Stimulated activated CD4-positive, alpha-beta T cell treated with anti-CD3 and anti-CD28 coated beads, Interleukin-4, amount 100 ng/mL, for 4 hours (primary cell): ENCODE results near the gene SNAI3.
"Not testable (repeated sequence)": the region's sequence is repeated elsewhere in the genome, so short reads cannot be mapped to it uniquely, and the experiment has no call there.

Source experiments
- DNase-seq, 2 experiments: peaks; one replicate each; pipeline ENCODE4 v3.0.0-alpha.2; 2020

Gene SNAI3

DNA sequence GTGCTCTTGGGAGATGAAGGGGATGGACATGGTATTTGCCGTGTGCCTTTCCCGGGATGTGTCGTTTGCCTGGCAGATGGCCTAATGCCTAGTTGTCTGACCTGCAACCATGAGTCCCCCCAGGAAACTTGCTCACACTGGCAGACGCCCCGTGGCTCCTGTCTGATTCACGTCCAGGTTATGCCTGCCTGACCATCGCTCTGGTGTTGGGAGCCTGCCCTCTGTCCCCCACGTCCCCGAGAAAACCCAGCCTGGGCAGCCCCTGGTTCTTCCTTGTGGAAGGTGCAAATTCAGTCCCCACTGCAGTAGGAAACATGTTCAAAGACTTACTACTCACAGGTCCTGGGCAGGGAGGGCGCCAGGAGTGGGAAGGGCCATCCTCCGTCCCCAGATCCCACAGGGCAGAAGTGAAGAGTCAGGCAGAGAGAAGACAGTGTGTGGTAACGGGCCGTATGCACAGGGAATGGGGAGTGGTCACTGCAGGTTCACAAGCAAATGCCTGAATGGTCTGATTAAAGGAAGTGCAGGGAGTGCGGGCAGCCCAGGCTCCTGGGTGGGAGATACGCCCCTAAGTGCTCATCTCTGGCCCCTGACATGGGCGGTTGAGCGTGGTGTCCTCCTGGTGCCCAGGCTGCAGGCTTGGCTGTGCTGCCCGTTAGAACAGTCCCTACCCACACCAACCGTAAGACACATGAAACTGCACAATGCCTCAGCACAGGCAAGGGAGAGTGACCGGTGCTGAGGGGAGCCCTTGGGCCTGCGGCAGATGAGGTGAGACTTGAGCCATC, 4.2 kb upstream of the SNAI3 start:
- no peak for DNase-seq

DNA sequence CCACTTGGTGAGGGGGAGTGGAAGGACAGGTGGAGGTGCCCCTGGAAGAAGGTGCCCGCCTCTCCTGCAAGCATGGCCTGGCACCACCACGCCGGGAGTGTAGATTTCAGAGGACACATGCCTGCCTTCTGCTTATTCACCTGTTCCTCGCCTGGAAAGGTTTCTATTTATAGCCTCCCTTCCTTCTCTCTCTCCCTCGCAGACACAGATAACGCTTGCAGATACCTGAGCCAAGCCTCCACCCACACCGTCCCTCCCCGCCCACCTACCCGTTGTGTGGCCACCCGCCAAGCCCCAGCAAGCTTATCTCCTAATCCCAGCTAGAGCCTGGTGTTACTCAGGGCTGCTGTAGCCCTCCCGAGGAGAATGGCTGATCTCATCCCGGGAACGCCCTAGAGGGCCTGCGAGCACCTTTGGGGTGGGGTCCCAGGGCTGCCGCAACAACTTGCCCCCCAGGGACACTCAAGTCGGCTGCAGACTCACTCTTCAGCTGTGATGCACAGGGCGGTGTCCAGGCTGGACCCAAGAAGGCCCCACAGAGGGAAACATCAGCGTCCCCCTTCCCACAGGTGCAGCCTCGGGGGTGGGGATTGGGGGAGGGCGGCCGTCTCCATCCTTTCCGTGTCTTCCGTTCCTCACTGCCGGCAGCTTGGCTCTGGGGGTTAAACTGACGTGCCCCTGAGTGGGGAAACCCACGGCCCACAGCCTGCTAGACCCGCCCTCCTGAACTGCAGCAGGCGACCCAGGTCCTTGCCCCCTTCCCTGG, 1.9 kb upstream of the SNAI3 start:
- no peak for DNase-seq

DNA sequence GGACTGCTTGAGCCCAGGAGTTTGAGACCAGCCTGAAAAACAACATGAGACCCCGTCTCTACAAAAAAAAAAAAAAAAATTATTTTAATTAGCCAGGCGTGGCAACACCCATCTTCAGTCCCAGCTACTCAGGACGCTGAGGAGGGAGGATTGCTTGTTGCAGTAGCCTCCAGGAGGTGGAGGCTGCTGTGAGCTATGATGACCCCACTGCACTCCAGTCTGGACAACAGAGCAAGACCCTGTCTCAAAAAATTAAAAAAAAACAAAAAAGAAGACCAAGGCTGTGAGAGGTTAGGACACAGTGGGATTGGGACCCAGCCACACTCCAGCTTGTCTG, 1.3 kb upstream of the SNAI3 start:
- no peak for DNase-seq

DNA sequence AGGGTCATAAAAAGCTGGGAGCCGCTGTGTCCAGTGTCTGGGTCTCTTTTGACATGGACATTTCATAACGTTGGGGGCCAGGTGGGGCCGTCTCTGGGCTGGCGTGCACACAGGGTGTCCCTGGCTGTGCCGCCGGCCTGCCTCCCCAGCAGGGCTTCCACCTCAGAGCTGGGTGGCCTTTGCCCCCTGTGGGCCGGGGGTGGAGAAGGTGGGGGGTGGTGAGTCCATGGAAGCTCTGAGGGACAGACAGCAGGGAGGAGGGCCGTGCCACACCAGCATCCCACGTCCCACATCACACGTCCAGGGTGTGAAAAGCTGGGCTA, 908 bp upstream of the SNAI3 start:
- no peak for DNase-seq

DNA sequence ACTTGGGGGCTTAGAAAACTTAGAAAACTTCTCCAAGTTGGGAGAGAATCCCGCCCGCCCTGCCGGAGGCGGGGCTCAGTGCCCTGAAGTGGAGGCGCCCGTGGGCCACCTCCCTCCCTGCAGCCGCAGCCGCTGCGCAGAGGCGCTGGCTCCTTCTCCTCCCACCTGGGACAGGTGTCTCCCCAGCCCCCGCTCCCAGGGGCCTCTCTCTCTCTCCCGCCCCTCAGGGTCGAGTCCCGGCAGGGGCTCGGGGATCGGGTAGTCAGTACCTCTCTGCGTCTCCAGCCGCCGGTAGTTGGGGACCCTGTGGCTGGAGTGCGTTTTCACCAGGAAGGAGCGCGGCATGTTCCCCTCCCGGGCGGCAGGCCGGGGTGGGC, 257 bp downstream of the SNAI3 start:
- peak; percentile 34 to 47 for DNase-seq

DNA sequence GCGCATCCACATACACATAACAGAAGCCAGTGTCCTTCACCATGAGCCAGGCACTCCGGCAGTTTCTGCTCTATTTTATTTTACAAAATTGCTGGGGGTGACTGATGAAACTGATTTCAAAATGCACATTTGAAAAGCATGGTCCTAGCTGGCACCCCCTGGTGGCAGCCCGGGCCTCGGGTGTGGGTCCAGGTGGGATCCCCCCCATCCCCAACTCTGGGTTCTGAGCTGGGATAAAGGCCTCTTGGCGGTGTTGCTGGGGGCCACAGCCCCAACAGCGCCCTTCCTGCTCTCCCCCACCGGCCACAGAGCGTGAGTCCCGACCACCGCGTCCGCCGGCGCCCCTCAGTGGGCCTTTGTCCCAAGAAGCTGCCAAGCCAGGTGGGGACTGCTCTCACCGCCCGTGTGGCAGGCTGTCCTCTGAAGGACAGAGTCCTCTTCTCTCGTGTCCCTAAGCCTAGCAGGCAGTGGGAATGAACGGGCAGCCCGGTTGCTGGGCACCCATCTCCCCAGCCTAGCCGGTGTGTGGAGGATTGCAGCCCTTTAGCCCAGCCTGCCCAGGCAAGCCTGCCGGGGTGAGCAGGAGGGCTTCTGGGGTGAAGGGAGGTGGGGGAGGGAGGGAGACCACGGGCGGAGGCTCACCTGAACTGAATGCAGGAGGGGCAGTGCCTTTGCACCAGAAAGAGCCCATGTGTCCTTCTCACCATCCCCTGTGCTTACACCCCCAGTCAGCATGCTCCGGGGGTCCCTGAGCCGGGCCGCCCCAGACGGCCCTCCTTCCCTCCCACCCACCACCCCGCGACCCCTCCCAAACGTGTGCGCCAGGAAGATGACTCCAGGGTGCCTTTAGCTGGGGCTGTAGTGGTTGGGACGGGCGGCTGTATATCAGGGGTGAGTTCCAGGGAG, 898 bp downstream of the SNAI3 start:
- peak; percentile 64 to 66 for DNase-seq

DNA sequence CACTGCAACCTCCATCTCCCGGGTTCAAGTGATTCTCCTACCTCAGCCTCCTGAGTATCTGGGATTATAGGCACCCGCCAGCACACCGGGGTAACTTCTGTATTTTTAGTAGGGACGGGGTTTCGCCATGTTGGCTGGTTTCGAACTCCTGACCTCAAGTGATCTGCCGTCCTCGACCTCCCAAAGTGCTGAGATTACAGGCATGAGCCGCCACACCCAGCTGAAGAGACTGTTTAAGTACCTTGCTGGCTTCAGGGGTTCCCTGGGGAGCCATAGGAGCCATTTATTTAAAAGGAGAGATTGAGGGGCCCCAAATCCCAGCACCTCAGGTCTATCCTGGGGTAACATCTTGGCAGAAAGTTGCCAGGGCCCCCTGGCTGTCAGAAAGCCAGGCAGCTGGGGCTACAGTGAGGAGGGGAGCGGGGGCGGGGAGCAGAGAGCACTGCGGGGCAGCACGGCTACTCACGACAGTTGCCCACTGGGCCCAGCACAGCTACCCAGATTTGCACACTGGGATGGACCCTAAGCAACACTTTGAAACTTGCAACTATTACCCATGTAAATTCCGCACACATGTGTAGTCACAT, 1.6 kb downstream of the SNAI3 start:
- no peak for DNase-seq

DNA sequence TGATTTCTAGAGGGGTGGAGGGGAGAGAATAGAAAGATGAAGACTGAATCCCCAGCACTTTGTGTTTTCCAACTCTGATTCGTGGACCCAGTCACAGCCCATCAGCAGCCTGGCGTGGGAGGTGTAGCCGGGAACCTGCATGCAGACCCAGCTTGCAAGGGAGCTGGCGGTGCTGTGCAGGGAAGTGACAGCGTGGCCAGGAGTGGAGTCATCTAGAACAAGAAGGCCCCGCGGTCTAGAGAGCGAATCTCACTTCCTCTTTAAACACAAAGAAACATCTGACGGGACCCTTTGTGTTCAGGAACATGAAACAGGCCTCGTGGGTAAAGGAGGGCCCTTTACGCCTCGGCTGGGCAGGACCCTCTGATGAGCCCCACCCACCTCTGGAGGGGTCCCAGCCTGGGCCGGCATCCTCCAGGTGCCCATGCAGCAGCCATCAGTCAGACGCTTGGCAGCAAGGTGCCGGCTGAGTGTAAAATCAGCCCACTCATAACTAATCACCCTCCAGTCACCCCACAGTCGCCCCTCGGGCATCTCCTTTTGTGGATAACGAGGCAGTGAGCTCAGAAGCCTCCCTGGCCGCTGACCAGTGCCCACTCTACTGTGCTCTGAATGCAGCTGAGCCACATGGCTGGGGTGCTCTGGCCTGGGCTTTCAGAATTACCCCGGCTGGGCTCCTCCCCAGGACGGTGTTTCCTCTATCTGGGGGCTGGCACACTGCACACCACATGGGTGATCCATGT, 4.4 kb downstream of the SNAI3 start:
- peak; percentile 53 to 55 for DNase-seq

DNA sequence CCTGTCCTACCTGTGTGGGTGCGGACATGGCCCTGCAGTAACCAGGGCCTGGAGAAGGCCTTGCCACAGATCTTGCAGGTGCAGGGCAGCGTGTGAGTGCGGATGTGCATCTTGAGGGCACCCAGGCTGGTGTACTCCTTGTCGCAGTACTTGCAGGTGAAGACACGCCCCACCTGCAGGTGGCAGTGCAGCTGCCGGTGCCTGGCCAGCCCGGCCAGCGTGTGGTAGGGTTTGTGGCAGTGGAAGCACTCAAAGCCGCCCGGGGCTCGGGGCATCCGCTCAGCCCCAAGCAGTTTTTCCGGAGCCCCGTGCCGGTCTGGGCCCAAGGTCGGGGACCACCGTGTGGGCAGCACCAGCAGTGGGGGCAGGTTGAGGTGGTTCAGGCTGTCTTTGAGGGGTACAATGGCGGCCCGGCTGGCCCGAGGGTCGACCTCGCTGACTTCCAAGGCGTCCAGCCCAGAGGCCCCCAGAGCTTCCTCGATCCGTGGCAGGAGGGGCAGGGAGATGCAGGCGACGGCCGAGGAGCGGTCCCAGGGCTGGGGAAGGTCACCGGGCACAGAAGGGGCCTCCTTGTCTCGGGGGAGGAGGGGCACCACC, 5.1 kb downstream of the SNAI3 start:
- DNase-seq: peak in 1 of 2 experiments; percentile 47

DNA sequence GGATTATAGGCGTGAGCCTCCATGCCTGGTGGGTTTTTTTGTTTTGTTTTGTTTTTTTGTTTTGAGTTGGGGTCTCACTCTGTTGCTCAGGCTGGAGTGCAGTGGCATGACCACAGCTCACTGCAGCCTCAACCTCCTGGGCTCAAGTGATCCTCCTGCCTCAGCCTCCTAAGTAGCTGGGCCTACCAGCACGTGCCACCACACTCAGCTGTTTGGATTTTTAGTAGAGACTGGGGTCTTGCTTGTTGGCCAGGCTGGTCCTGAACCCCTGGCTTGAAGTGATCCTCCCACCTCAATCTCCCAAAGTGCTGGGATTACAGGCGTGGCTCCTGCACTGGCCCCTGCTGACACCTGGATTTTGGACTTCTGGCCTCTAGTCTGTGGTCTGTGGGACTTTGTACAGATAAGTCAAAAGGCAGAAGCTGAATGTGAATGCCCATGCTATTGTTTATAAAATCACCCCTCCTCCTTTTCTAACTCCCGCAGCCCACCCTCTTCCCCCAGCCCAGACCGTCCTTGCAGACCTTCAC, 5.7 kb downstream of the SNAI3 start:
- no peak for DNase-seq

DNA sequence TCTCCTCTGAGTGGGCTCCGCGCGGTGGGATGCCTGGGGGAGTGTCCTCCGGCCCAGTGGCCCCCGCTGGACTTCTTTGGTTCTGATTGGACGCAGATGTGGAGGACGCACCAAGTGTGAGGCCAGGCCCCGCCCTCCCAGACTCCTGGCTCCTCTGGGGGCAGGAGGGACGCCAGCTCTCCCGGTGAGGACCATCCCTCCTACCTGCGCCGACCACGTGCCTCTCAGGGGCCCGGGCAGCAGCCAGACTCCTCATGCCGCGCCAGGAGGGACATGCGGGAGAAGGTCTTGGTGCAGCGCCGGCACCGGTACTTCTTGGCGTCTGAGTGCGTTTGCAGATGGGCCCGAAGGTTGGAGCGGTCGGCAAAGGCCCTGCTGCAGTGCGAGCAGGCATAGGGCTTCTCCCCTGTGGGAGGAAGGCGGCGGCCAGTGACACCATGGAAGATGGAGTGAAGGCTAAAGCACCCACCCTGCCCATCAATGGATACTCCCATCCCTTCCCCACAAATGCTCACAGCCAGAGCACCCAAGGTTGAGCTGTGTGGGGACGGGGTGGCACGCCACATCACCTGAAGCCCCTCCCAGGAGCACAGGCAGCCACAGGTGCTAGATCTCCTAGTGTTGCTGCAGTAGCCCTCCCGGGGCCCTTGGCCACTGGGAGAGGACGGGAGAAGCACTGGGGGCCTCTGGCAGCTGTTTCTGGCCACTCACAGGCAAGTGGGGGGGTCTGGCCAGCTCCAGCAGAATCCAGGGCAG, 7.9 kb downstream of the SNAI3 start:
- no peak for DNase-seq

DNA sequence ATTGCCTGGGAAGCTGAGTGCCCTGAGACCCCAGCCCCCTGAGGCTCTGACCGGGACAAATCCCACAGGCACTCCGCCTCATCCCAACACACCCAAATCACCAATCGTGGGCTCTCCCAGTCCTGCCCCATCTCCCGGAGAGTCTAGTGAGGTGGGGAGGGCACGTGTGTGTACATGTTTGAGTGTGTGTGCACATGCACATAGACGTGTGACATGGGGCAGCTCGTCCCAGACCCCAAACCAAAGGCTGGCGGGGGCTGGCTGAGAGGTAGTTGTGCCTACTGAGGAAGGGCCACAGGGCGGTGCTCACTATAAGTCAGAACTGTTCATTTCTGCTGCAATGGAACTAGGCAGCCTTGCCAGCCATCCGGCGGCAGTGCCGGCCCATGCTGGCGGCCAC, 8.6 kb downstream of the SNAI3 start:
- DNase-seq: no peak

DNA sequence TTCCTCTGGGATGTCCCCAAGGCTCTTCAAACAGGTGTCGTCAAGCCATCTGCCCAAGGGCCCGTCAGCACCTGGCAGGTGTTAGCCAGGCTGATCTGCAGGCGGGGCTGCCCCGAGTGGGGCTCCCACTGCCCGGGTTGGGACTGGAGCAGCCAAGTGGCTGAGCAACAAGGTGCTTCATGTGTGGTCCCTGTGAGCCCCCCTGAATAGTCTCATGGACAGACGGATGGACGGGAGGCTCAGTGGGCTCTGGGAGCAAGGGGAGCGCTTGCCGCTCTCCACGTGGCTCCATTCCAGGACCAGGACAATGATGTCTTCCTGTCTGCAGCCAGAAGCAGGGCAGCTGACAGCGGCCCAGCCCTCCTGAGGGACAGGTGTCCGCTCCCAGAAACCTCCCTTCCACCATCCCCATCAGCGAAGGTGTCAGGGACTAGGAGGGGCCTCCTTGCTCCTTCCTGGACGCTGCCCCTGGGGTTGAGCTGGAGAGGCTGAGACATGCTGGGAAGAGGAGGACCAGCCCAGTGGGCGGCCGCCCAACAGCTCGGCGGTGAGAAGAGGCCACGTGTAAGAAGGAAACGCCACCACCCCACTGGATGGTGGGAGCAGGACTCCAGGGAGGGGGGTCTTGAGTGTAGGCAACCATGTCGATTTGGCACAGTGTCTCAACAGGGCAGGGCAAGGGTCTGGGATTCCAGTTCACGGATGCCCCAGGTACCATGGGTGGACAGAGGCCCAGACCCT, 9.6 kb downstream of the SNAI3 start:
- DNase-seq: no peak

DNA sequence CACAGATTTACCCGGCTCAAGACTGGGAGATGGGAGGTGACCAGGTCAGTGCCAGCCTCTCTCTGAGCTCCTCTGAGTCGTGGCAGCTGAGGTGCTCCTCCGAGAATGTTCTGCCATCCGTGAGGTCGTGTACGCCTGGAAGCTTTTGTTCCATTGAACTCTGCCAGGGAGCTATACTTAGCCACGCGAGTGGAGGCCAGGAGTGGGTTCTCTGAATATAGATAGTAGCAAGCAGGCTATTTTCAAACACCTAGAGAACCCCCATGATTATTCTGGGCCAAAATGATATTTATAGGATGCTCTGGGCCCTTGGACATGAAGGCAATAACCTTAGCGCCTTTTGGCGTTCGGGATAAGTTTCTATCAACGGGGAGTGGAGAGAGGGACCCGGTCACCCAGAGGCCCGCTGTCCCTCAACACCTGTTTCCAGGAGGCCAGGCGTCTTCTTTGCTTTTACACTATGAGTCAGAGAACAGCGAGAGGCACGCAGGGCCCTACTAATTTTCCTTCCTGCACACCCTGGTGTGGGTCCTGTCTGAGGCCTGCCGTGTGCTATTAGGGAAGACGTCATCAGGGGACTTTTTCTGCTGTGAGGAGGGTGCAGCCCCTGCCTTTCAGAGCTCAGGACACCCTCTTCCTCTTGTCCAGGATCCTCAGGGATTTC, 12.5 kb downstream of the SNAI3 start:
- DNase-seq: no peak

DNA sequence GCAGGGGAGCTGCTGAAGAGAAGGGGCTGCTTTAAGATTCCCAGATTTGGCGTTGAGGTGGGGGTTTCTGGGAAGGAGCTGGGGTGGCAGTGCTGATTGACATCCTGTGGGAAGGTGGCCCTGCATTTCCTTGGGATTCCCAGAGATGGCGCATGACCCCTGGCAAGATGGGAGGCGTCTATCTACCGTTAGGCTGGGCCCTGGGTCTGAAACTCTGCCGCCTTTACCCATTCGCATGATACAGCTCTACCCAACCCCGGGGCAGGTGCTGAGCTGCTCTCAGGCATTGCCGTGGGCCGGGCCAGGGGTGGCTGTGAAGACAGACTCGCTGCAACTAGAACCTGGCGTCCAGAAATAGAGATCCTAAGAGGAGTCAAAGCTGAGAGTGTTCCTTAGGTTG, 13.5 kb downstream of the SNAI3 start:
- DNase-seq: no peak

DNA sequence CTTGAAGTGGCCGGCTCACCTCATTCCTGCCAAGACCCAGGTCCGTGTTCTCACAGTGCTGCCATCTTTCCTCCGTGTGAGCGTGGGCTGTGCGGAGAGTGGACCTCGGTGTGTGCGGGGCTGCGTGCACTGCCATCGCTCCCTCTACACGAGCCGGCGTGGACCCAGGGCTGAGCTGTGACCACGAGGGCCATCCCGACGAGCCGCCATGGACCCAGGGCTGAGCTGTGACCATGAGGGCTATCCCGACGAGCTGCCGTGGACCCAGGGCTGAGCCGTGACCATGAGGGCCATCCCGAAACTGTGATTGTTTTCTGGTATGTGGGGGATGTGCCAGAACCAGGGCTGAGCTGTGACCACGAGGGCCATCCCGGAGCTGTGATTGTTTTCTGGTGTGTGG, 14.5 kb downstream of the SNAI3 start:
- DNase-seq: no peak

DNA sequence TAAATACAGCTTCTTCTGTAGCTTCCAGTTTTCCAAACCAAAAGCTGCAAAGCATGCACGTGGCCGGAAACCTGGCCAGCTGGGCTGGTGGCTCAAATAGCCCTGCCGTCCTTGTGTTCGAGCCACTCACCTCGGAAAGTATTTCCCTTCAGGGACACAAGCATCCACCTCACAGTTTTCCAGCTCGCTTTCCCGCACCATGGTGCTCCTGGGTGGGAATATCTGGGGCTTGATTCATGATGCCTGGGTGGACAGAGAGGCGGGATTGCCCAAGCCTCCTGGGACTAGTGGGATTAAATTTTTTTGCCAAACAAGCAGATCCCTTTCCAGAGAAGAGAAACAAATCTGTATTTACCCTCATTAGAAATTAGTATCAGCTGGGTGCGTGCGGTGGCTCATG, 16.3 kb downstream of the SNAI3 start:
- DNase-seq: no peak

DNA sequence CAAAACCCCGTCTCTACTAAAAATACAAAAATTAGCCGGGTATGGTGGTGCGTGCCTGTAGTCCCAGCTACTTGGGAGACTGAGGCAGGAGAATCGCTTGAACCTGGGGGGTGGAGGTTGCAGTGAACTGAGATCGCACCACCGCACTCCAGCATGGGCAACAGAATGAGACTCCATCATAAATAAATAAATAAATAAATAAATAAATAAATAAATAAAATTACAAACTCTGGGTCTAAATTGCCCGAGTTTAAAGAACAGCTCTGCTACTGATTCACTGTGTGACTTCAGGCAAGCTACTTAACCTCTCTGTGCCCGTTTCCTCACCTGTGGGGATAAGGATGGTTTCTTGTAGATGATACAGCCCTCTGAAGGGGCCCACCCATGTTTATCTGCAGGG, 16.8 kb downstream of the SNAI3 start:
- DNase-seq: not testable (repeated sequence)

DNA sequence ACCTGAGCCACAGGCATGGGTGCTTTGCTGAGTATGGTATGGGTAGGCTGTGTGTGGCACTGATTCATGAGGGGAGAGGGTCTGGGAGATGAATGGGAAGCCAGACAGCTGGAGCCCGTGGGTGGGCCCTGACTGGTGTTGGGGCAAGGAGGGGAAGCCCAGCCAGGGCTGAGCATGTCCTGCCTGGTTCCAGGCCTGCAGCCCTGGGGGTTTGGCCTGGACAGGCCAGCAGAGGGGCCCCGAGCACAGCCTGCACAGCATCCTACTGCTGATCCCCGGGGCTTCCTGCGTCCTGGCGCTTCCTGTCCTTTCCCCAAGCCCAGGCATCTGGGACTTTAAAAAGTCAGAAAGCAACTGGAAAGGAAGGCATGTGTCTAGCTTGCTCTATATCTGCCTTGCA, 18.8 kb downstream of the SNAI3 start:
- DNase-seq: no peak

DNA sequence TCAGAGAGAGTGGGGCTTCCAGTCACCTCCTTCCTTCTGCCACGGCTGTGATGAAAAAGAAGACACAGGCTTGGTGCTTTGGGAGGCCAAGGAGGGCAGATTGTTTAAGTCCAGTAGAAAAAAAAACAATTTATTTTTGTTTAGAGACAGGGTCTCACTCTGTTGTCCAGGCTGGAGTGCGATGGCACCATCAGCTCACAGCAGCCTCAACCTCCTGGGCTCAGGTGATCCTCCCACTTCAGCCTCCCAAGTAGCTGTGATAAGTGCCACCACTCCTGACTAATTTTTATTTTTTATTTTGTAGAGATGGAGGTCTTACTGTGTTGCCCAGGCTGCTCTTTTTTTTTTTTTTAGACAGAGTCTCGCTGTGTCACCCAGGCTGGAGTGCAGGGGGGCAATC, 20.7 kb downstream of the SNAI3 start:
- DNase-seq: no peak
